ENCODE results near the gene CIB2. TPM values are rescaled to one million over a fixed set of nuclear protein-coding genes. Genes with fewer than 3 reads are reported as not detected.

The CIB2 gene
- total RNA-seq, 1 donor from 2014 or later: 3.7 TPM

DNA sequence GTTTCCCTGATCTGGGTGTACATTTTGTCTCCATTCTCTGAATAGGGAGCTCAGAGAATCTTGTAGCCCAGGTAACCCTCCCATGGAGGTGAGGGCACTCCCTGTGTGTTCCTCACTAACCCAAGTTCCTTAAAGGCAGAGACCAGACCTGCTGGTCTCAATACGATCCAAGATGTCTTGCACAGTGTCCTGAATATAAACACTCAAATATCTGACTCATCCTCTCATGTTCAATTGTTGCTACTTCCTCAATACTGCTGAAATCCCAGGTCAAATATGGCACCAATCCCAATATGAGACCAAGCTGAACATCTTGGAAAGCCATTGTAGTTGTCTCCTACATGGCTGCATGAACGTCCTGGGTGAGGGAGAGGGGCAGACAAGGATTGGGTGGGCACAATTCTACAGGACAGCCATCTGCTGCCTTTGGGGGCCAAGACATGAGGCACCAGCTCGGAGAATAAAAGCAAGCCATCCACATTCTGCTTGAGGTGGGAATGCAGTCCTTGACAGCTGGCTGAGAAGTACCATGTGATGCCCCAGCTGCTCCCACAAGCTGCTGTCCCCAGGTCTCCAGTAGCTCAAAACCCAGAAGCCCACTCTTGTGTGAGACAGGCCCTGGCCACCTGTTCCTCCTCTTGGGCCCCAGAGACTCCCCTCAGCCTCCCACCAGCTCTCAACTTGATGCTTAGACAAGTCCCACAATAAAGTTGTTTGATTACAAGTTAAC is 72.0 kb downstream of the CIB2 start:
- no peaks in the 10 kb centered on the region for H3K27me3 Mint-ChIP-seq
- CTCF ChIA-PET: interaction anchor here (1.0 to 1.5 kb wide), 2 partner anchors 9 to 49 kb away, joined by 4 to 6 read pairs; no protein-coding TSS in a partner anchor

DNA sequence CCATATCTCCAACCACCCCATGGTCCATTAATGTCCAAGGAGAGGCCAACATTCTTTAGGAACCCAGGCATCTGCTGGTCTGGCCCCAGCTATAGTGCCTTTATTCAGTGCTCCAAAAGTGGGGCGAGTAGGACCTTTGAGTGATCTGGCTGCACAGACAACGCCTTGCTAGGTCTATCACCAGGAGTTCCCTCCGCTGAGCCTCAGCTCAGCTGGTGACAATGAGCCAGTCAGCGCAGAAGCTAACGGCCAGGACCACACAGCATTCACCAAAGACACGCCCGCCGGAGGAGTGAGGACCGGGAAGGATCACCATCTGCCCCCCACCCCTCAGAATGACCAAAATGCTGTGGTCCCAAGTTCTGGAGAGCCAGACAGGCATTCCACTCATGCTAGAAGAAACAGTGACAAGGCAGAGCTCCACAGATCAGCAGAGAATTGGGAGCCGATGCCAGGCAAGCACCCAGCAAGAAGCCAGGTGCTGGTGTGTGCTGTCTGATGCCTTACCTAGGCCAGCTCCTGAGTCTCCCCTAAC is 72.8 kb downstream of the CIB2 start:
- intact Hi-C loops (cut with micrococcal nuclease): no loop called here

More for the DNA sequence above, 72.0 kb downstream of the CIB2 start:
- no peak for DNase-seq
- ATAC-seq (ENCODE audit: low read depth): no peak
- TF ChIP-seq, protein P1, sequence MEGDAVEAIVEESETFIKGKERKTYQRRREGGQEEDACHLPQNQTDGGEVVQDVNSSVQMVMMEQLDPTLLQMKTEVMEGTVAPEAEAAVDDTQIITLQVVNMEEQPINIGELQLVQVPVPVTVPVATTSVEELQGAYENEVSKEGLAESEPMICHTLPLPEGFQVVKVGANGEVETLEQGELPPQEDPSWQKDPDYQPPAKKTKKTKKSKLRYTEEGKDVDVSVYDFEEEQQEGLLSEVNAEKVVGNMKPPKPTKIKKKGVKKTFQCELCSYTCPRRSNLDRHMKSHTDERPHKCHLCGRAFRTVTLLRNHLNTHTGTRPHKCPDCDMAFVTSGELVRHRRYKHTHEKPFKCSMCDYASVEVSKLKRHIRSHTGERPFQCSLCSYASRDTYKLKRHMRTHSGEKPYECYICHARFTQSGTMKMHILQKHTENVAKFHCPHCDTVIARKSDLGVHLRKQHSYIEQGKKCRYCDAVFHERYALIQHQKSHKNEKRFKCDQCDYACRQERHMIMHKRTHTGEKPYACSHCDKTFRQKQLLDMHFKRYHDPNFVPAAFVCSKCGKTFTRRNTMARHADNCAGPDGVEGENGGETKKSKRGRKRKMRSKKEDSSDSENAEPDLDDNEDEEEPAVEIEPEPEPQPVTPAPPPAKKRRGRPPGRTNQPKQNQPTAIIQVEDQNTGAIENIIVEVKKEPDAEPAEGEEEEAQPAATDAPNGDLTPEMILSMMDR (IDR thresholded peaks at IDR 0.05): no peak
- H3K36me3 Mint-ChIP-seq (ENCODE audit: low read depth): no peaks in the 10 kb centered on the region
- H3K4me1 Mint-ChIP-seq: peaks cover 72% of the 10 kb centered on the region
- H3K4me3 Mint-ChIP-seq: peak overlapping the region; percentile 7
- intact Hi-C loops (cut with micrococcal nuclease): no loop called here
- POLR2A ChIA-PET: interaction anchor here (0.8 to 1.1 kb wide), 2 partner anchors 8 to 24 kb away, joined by 4 to 5 read pairs; no protein-coding TSS in a partner anchor
- H3K27ac Mint-ChIP-seq: peak overlapping the region; percentile 43
- no peaks in the 10 kb centered on the region for H3K9me3 Mint-ChIP-seq

DNA sequence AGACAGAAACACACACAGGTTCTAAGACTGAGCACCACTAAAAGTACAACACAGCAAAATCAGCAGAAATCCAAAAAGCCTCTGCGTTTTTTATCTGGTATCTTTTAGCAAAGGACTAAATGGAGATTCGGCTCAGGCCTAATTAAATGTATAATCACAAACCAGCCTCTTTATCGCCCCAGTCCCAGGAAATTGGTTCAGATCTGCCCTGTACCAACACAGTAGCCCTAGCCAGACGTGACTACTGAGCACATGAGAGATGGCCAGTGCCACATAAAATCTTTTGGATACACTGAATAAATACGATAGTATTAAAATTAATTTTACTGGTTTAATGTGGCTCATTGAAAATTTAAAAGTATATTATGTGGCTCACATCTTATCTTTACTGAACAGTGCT is 73.4 kb downstream of the CIB2 start:
- no peaks in the 10 kb centered on the region for H3K27me3 Mint-ChIP-seq
- no peak overlapping the region for H3K4me3 Mint-ChIP-seq
- TF ChIP-seq, protein P1 (IDR thresholded peaks at IDR 0.05): no peak
- no peak for DNase-seq
- peak overlapping the region; percentile 79 for H3K27ac Mint-ChIP-seq
- H3K9me3 Mint-ChIP-seq: no peaks in the 10 kb centered on the region
- peaks cover 10% of the 10 kb centered on the region for H3K36me3 Mint-ChIP-seq (ENCODE audit: low read depth)
- H3K4me1 Mint-ChIP-seq: peaks cover 72% of the 10 kb centered on the region
- ChIA-PET POLR2A (interaction anchor here (0.5 kb wide), 1 partner anchor 38 kb away, joined by 5 read pairs; no protein-coding TSS in a partner anchor), CTCF (interaction anchor here (1.8 kb wide), 1 partner anchor 50 kb away, joined by 5 read pairs; no protein-coding TSS in a partner anchor)
- intact Hi-C loops (cut with micrococcal nuclease): loop anchor here (1.0 to 2.0 kb wide), 3 partner anchors 8 to 23 kb away; no protein-coding TSS in a partner anchor
- no peak for ATAC-seq (ENCODE audit: low read depth)

More for the DNA sequence above, 72.8 kb downstream of the CIB2 start:
- Mint-ChIP-seq H3K9me3 (no peaks in the 10 kb centered on the region), H3K27me3 (no peaks in the 10 kb centered on the region), H3K4me1 (peaks cover 72% of the 10 kb centered on the region), H3K27ac (peak overlapping the region; percentile 41), H3K4me3 (no peak overlapping the region), H3K36me3 (ENCODE audit: low read depth) (peaks cover 5% of the 10 kb centered on the region)
- ChIA-PET CTCF (interaction anchor here (0.6 to 1.5 kb wide), 3 partner anchors 8 to 50 kb away, joined by 3 to 6 read pairs (median 4); no protein-coding TSS in a partner anchor), POLR2A (interaction anchor here (0.8 kb wide), 1 partner anchor 9 kb away, joined by 4 read pairs; no protein-coding TSS in a partner anchor)
- TF ChIP-seq, protein P1 (IDR thresholded peaks at IDR 0.05): no peak
- no peak for ATAC-seq (ENCODE audit: low read depth)
- DNase-seq: no peak

DNA sequence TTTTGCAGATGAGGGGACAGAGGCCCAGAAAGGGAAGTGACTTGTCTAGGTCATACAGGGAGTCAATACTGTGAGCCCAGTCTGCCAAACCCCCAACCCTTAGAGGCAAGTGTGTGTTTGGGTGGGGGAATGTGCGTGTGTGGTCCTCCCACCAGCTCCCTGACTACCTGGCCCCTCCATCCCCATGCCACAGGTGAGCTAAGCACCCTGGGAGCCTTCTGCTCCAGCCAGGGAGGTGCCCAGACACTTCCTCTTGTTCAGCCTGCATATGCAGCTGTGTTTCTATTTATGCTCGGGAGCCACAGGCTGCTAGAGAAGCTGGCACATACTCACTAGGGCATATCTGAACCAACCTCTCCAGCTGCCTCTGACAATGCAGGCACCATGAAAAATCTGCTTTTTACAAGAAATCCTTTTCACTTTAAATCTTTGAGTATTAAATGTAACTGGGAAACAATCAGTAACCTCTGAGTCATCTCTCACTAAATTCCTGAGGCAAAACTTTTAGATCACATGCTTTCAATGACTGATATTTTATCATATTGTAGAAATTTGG is 74.5 kb downstream of the CIB2 start:
- ATAC-seq (ENCODE audit: low read depth) (peak; percentile 88), DNase-seq (peak; percentile 42)
- Mint-ChIP-seq H3K4me3 (peak overlapping the region; percentile 52), H3K27me3 (no peaks in the 10 kb centered on the region), H3K9me3 (no peaks in the 10 kb centered on the region), H3K36me3 (ENCODE audit: low read depth) (peaks cover 13% of the 10 kb centered on the region), H3K4me1 (peaks cover 74% of the 10 kb centered on the region), H3K27ac (peak overlapping the region; percentile 79)
- CTCF ChIA-PET: interaction anchor here (0.6 to 1.8 kb wide), 3 partner anchors 11 to 51 kb away, joined by 3 to 5 read pairs (median 3); no protein-coding TSS in a partner anchor
- intact Hi-C loops (cut with micrococcal nuclease): loop anchor here (1.0 to 2.0 kb wide), 3 partner anchors 10 to 22 kb away; no protein-coding TSS in a partner anchor
- POLR2A ChIA-PET: interaction anchor here (0.7 to 1.5 kb wide), 3 partner anchors 12 to 895 kb away, joined by 3 to 6 read pairs (median 4); no protein-coding TSS in a partner anchor
- TF ChIP-seq, protein P1 (IDR thresholded peaks at IDR 0.05): no peak

All from activated B cell treated with CpG ODN at 0.5 μM for 24 hours (primary cell).